Measurements from ENCODE around the gene KLHDC4. TPM values are rescaled to one million over a fixed set of nuclear protein-coding genes. Genes with fewer than 3 reads are reported as not detected.

The KLHDC4 gene
- total and polyA plus RNA-seq, 2 experiments from 2014 or later, result 23.0 to 41.1 TPM

GRCh38 chr16:87740909-87741424 lies 24.8 kb downstream of the KLHDC4 start:
- Histone ChIP-seq H3K9me2 (ENCODE audit: insufficient read depth) (no peaks in the 10 kb centered on the region), H3K4me3 (no peak overlapping the region), H3K36me3 (ENCODE audit: insufficient read depth) (peaks cover 3% of the 10 kb centered on the region; the same call in 1 of the 2 replicates), H3K4me1 (ENCODE audit: insufficient read depth) (no peaks in the 10 kb centered on the region), H3K79me2 (replicated peaks; ENCODE audit: insufficient read depth) (peaks cover 70% of the 10 kb centered on the region), H2AFZ (no peak overlapping the region), H3K27me3 (ENCODE audit: insufficient read depth) (no peaks in the 10 kb centered on the region), H4K20me1 (replicated peaks; ENCODE audit: insufficient read depth) (peaks cover 45% of the 10 kb centered on the region), H3K4me2 (no peak overlapping the region), H3K27ac (ENCODE audit: low read depth) (no peak overlapping the region), H3F3A (replicated peaks; ENCODE audit: low read depth) (no peaks in the 10 kb centered on the region)
- Mint-ChIP-seq H3K27ac (no peak overlapping the region), H3K36me3 (ENCODE audit: low read depth) (peaks cover 55% of the 10 kb centered on the region), H3K4me3 (no peak overlapping the region; the same call in 2 of the 3 replicates), H3K4me1 (peaks cover under 1% of the 10 kb centered on the region; the same call in 1 of the 3 replicates), H3K27me3 (ENCODE audit: insufficient read depth, low read depth, poor library complexity) (no peaks in the 10 kb centered on the region), H3K9me3 (0 out of 3 replicates have a peak, but pooled peaks cover 3% of the 10 kb centered on the region)
- DNase-seq (ENCODE audit: low spot score) (no peak), ATAC-seq (no peak)
- no peak for TF ChIP-seq POLR2AphosphoS5 (IDR thresholded peaks at IDR 0.05; ENCODE audit: low read depth)
- TF ChIP-seq ZNF331 (CRISPR knock-in tag; IDR thresholded peaks at IDR 0.05; ENCODE audit: low read depth), result no peak
- TF ChIP-seq ETS1 (IDR thresholded peaks at IDR 0.05), result no peak
- TF ChIP-seq NANOG (IDR thresholded peaks at IDR 0.05; ENCODE audit: borderline replicate concordance), result no peak
- no peak for TF ChIP-seq CTCF (conservative IDR thresholded peaks at IDR 0.05; ENCODE audit: low read depth in 2 of 2)
- TF ChIP-seq ZNF462 (CRISPR knock-in tag; IDR thresholded peaks at IDR 0.05), result no peak
- TF ChIP-seq EZH2 (IDR thresholded peaks at IDR 0.05; ENCODE audit: low read depth, unreplicated experiment), result no peak
- no peak for TF ChIP-seq EZH2phosphoT487 (IDR thresholded peaks at IDR 0.05; ENCODE audit: unreplicated experiment)
- no peak for TF ChIP-seq JUNB (IDR thresholded peaks at IDR 0.05; ENCODE audit: unreplicated experiment)
- TF ChIP-seq CREB1 (CRISPR knock-in tag; IDR thresholded peaks at IDR 0.05; ENCODE audit: low read depth), result no peak
- TF ChIP-seq STAT1 (IDR thresholded peaks at IDR 0.05; ENCODE audit: unreplicated experiment), result no peak
- TF ChIP-seq REST (IDR thresholded peaks at IDR 0.05; ENCODE audit: unreplicated experiment), result no peak
- no peak for TF ChIP-seq ZNF114 (CRISPR knock-in tag; IDR thresholded peaks at IDR 0.05)

Measured in GM23338 (cell line).